HepG2 (cell line): ENCODE results near the gene SPG7. TPM values are rescaled to one million over a fixed set of nuclear protein-coding genes. Genes with fewer than 3 reads are reported as not detected.

Source experiments
- GATA4 ChIP-seq: sonication (generic); IDR thresholded peaks from 2 replicates; pipeline ENCODE4 v1.6.1; 2016; ENCODE audit warnings: antibody characterized with exemption, low read depth, borderline replicate concordance
- HNF4G ChIP-seq, 2 experiments: sonication (generic) in 1 of 2; formaldehyde crosslinking in 1 of 2; IDR thresholded peaks; 2 replicates each; pipeline versions ENCODE4 v1.4.0 to v1.6.1; 2011 to 2020; ENCODE audit warnings: borderline replicate concordance in 2 of 2, low read depth in 2 of 2, mild to moderate bottlenecking in 2 of 2, low read length in 1 of 2, missing genetic modification reagents in 1 of 2, moderate library complexity in 1 of 2
- HOXD1 ChIP-seq: sonication (generic); formaldehyde crosslinking; IDR thresholded peaks from 2 replicates; pipeline ENCODE4 v1.5.0; 2020; ENCODE audit warnings: missing genetic modification reagents
- IKZF4 ChIP-seq: sonication (generic); formaldehyde crosslinking; IDR thresholded peaks from 2 replicates; pipeline ENCODE4 v1.5.1; 2020; ENCODE audit warnings: borderline replicate concordance, mild to moderate bottlenecking, low read depth, missing genetic modification reagents; ENCODE audit errors: not compliant biosample characterization
- RBAK ChIP-seq: sonication (generic); formaldehyde crosslinking; IDR thresholded peaks from 2 replicates; pipeline ENCODE4 v1.5.1; 2020; ENCODE audit warnings: mild to moderate bottlenecking, missing genetic modification reagents
- REXO4 ChIP-seq: sonication (generic); formaldehyde crosslinking; IDR thresholded peaks from 2 replicates; pipeline ENCODE4 v1.8.0; 2022; ENCODE audit warnings: missing genetic modification reagents, mild to moderate bottlenecking, borderline replicate concordance
- SP1 ChIP-seq, 2 experiments: fragments of 450-650 bp in 1 of 2; sonication (generic) in 1 of 2; formaldehyde crosslinking in 1 of 2; IDR thresholded peaks; 2 replicates each; pipeline versions ENCODE4 v1.4.0 to v1.6.1; 2016 to 2020; ENCODE audit warnings: missing genetic modification reagents in 1 of 2
- SRSF1 ChIP-seq: fragments of 200-400 bp; formaldehyde crosslinking; optimal IDR thresholded peaks from 2 replicates; pipeline ENCODE3; 2017; ENCODE audit warnings: mild to moderate bottlenecking, low read depth, low read length, moderate library complexity
- ZNF317 ChIP-seq: sonication (generic); formaldehyde crosslinking; IDR thresholded peaks from 2 replicates; pipeline ENCODE4 v1.5.0; 2020; ENCODE audit warnings: mild to moderate bottlenecking, missing genetic modification reagents
- ZNF563 ChIP-seq: sonication (generic); formaldehyde crosslinking; IDR thresholded peaks from 2 replicates; pipeline ENCODE4 v1.8.0; 2022; ENCODE audit warnings: mild to moderate bottlenecking, moderate library complexity, missing genetic modification reagents
- polyA plus RNA-seq, 8 experiments: library from polyadenylated mRNA; depleted of rRNA in 3 of 8; stranded (reverse) in 7 of 8; unstranded in 1 of 8; fragments of >200 nt; fragmentation: Illumina TruSeq in 4 of 8; extraction: Trizol in 4 of 8; gene quantifications; 2 replicates each; pipeline versions ENCODE4 v1.2.1 to v1.2.3, GENCODE V29; 2011 to 2016; ENCODE audit warnings: low read depth in 4 of 8, missing spikeins in 1 of 8, mixed read lengths in 1 of 8; ENCODE audit not compliant: insufficient read depth in 1 of 8
- total RNA-seq, 5 experiments: library from RNA; depleted of rRNA; stranded (reverse); fragments of >200 nt; fragmentation: Illumina TruSeq; extraction: Trizol; gene quantifications; 2 replicates each; pipeline ENCODE4 v1.2.3, GENCODE V29; 2016; ENCODE audit warnings: low read depth in 1 of 5
- TF ChIP-seq, protein P1 (sequence below): sonication (generic); formaldehyde crosslinking; IDR thresholded peaks from 2 replicates; pipeline ENCODE4 v1.4.0; 2020; ENCODE audit warnings: missing genetic modification reagents, mild to moderate bottlenecking, borderline replicate concordance
- TF ChIP-seq, protein P2 (sequence below): fragments of 450-650 bp; IDR thresholded peaks from 2 replicates; pipeline ENCODE4 v1.6.1; 2017; ENCODE audit warnings: mild to moderate bottlenecking

Gene SPG7
- total and polyA plus RNA-seq, 2 of the 13 experiments (the other 11 are each of a cell fraction or from before 2014, with no cell fraction given), result 66.0 to 136 TPM

- TF ChIP-seq, protein P1, sequence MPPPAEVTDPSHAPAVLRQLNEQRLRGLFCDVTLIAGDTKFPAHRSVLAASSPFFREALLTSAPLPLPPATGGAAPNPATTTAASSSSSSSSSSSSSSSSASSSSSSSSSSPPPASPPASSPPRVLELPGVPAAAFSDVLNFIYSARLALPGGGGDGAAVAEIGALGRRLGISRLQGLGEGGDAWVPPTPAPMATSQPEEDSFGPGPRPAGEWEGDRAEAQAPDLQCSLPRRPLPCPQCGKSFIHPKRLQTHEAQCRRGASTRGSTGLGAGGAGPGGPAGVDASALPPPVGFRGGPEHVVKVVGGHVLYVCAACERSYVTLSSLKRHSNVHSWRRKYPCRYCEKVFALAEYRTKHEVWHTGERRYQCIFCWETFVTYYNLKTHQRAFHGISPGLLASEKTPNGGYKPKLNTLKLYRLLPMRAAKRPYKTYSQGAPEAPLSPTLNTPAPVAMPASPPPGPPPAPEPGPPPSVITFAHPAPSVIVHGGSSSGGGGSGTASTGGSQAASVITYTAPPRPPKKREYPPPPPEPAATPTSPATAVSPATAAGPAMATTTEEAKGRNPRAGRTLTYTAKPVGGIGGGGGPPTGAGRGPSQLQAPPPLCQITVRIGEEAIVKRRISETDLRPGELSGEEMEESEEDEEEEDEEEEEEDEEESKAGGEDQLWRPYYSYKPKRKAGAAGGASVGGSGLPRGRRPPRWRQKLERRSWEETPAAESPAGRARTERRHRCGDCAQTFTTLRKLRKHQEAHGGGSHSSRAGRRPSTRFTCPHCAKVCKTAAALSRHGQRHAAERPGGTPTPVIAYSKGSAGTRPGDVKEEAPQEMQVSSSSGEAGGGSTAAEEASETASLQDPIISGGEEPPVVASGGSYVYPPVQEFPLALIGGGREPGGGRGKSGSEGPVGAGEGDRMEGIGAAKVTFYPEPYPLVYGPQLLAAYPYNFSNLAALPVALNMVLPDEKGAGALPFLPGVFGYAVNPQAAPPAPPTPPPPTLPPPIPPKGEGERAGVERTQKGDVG (CRISPR knock-in tag), result peak; percentile 48; the same call in 1 of the 2 replicates
- TF ChIP-seq GATA4 (peak; percentile 43; the same call in 1 of the 2 replicates), SRSF1 (peak; percentile 68), SP1 (IDR thresholded peaks at IDR 0.05) (no peak), SP1 (CRISPR knock-in tag; IDR thresholded peaks at IDR 0.05) (peak; percentile 33; the same call in 1 of the 2 replicates), HOXD1 (peak; percentile 68; the same call in 1 of the 2 replicates), REXO4 (CRISPR knock-in tag) (peak; percentile 68; the same call in 1 of the 2 replicates), ZNF317 (CRISPR knock-in tag) (no peak; the same call in 1 of the 2 replicates), RBAK (no peak), ZNF563 (CRISPR knock-in tag) (peak; percentile 87), HNF4G (IDR thresholded peaks at IDR 0.05; ENCODE audit: borderline replicate concordance, low read depth, low read length) (no peak), HNF4G (CRISPR knock-in tag; IDR thresholded peaks at IDR 0.05; ENCODE audit: borderline replicate concordance, low read depth) (peak; percentile 16; the same call in 1 of the 2 replicates), IKZF4 (CRISPR knock-in tag) (peak; percentile 94)
- TF ChIP-seq, protein P2, sequence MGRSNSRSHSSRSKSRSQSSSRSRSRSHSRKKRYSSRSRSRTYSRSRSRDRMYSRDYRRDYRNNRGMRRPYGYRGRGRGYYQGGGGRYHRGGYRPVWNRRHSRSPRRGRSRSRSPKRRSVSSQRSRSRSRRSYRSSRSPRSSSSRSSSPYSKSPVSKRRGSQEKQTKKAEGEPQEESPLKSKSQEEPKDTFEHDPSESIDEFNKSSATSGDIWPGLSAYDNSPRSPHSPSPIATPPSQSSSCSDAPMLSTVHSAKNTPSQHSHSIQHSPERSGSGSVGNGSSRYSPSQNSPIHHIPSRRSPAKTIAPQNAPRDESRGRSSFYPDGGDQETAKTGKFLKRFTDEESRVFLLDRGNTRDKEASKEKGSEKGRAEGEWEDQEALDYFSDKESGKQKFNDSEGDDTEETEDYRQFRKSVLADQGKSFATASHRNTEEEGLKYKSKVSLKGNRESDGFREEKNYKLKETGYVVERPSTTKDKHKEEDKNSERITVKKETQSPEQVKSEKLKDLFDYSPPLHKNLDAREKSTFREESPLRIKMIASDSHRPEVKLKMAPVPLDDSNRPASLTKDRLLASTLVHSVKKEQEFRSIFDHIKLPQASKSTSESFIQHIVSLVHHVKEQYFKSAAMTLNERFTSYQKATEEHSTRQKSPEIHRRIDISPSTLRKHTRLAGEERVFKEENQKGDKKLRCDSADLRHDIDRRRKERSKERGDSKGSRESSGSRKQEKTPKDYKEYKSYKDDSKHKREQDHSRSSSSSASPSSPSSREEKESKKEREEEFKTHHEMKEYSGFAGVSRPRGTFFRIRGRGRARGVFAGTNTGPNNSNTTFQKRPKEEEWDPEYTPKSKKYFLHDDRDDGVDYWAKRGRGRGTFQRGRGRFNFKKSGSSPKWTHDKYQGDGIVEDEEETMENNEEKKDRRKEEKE, result no peak
Measured at GRCh38 chr16:89507834-89508590, at the start of gene SPG7 (continued).
